ENCODE data around the gene PRMT7. TPM values are rescaled to one million over a fixed set of nuclear protein-coding genes. Genes with fewer than 3 reads are reported as not detected.

Gene PRMT7
- total RNA-seq, 2 experiments from 2014 or later = 60.4 to 62.8 TPM

- intact Hi-C loops (cut with micrococcal nuclease) = no loop called here
- no peaks in the 10 kb centered on the region for H3K9me3 Mint-ChIP-seq
- no peak for DNase-seq
- POLR2A ChIA-PET = no interaction called here
- no peaks in the 10 kb centered on the region for H3K4me1 Mint-ChIP-seq (ENCODE audit: low read depth)
- H3K36me3 Mint-ChIP-seq = peaks cover 45% of the 10 kb centered on the region
- CTCF ChIA-PET = interaction anchor here (0.7 kb wide), 1 partner anchor 87 kb away, joined by 3 read pairs; no protein-coding TSS in a partner anchor
- H3K4me3 Mint-ChIP-seq = no peak overlapping the region
- H3K27ac Mint-ChIP-seq = no peak overlapping the region
- H3K27me3 Mint-ChIP-seq = no peaks in the 10 kb centered on the region
These were observed 38.0 kb downstream of the PRMT7 start for GRCh38 chr16:68348639-68349445.

DNA sequence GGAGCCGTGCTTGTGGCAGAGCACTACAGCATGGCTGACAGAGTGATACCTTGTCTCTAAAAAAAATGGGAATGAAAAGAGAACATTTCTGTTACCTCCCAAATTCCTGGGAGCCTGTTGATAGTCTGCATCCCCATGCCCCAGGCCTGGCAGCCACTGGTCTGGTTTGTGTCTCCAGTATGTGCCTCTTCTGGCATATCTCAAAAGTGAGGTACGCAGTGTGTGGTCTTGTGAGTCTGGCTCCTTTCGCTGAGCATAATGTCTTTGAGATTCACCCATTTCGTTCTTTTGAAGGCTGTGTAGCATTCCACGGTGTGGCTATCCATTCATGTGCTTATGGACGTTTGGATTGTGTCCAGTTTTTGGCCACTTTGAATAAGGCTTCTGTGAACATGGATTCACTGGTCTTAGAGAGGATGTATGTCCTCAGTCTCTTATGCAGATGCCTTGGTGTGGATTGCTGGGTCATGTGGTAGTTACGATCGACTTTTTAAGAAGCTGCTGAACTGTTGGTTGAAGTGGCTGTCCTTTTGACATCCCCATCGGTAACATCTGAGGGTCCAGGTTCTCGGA lies 39.1 kb downstream of the PRMT7 start:
- ChIA-PET CTCF (interaction anchor here (0.7 kb wide), 1 partner anchor 88 kb away, joined by 3 read pairs; no protein-coding TSS in a partner anchor), POLR2A (no interaction called here)
- DNase-seq = no peak
- H3K27me3 Mint-ChIP-seq = no peaks in the 10 kb centered on the region
- no peak overlapping the region for H3K4me3 Mint-ChIP-seq
- H3K4me1 Mint-ChIP-seq (ENCODE audit: low read depth) = peaks cover under 1% of the 10 kb centered on the region
- intact Hi-C loops (cut with micrococcal nuclease) = no loop called here
- no peak overlapping the region for H3K27ac Mint-ChIP-seq
- no peaks in the 10 kb centered on the region for H3K9me3 Mint-ChIP-seq
- peaks cover 50% of the 10 kb centered on the region for H3K36me3 Mint-ChIP-seq

- H3K4me3 Mint-ChIP-seq = no peak overlapping the region
- ChIA-PET POLR2A (no interaction called here), CTCF (no interaction called here)
- intact Hi-C loops (cut with micrococcal nuclease) = no loop called here
- peaks cover 50% of the 10 kb centered on the region for H3K36me3 Mint-ChIP-seq
- H3K27ac Mint-ChIP-seq = no peak overlapping the region
- no peaks in the 10 kb centered on the region for H3K9me3 Mint-ChIP-seq
- no peak for DNase-seq
- peaks cover 11% of the 10 kb centered on the region for H3K4me1 Mint-ChIP-seq (ENCODE audit: low read depth)
- no peaks in the 10 kb centered on the region for H3K27me3 Mint-ChIP-seq
These were observed 40.1 kb downstream of the PRMT7 start for GRCh38 chr16:68350813-68351350.

DNA sequence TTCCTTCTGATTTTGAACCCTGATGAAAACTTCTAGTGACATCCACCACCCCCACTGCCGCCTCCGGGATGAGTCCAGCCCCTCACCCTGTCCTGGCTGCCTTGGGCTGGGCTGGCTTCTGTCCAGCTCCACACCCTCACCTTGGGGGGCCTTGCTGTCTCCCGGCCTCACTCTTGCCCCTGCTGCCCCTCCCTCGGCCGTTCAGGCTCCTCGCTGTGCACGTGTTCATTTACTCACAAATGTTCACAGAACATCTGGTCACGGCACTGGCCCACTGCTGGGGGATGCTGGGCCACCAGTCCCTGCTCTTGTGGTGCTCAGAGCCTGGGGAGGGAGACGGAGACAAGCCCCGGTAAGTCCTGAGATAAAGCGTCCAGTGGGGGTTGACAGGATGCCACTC lies 40.6 kb downstream of the PRMT7 start:
- Mint-ChIP-seq H3K4me3 (no peak overlapping the region), H3K4me1 (ENCODE audit: low read depth) (peaks cover 16% of the 10 kb centered on the region), H3K27me3 (no peaks in the 10 kb centered on the region), H3K36me3 (peaks cover 51% of the 10 kb centered on the region), H3K27ac (no peak overlapping the region), H3K9me3 (no peaks in the 10 kb centered on the region)
- CTCF ChIA-PET = no interaction called here
- POLR2A ChIA-PET = no interaction called here
- no peak for DNase-seq
- intact Hi-C loops (cut with micrococcal nuclease) = no loop called here

DNA sequence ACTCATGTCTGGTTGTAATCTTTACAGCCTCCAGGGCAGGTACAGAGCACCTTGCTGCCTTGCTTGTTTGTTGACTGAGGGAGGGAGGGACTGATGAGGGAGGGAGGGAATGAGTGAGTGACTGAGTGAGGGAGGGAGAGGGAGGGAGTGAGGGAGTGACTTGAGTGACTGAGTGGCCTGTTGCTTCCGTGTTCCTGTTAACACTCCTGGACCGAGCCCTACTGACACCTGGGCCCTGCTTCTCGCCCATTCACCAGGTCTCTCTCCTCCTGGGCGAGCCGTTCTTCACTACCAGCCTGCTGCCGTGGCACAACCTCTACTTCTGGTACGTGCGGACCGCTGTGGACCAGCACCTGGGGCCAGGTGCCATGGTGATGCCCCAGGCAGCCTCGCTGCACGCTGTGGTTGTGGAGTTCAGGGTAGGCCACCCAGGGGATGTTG lies 41.2 kb downstream of the PRMT7 start:
- peaks cover 22% of the 10 kb centered on the region for H3K4me1 Mint-ChIP-seq (ENCODE audit: low read depth)
- no peak overlapping the region for H3K27ac Mint-ChIP-seq
- no peaks in the 10 kb centered on the region for H3K9me3 Mint-ChIP-seq
- intact Hi-C loops (cut with micrococcal nuclease) = no loop called here
- ChIA-PET POLR2A (no interaction called here), CTCF (interaction anchor here (0.6 to 1.7 kb wide), 2 partner anchors 23 to 180 kb away, joined by 4 to 5 read pairs; no protein-coding TSS in a partner anchor)
- H3K4me3 Mint-ChIP-seq = no peak overlapping the region
- no peaks in the 10 kb centered on the region for H3K27me3 Mint-ChIP-seq
- peaks cover 51% of the 10 kb centered on the region for H3K36me3 Mint-ChIP-seq
- no peak for DNase-seq

DNA sequence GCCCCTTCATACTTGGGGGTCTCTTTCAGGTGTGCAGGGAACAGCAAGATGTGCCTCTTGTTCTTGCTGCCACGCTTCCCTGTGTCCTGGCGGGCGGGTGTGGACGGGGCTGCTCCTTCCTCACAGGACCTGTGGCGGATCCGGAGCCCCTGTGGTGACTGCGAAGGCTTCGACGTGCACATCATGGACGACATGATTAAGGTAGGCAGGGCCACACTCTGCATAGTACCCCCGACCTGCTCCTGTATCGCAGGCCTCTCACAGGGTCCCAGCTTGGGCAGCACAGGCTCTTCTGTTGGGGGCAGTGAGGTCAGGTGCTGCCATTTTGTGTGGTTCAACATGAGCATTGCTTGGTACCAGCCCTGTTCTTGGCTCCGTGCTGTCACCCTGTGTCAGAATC lies 42.5 kb downstream of the PRMT7 start:
- Mint-ChIP-seq H3K27ac (no peak overlapping the region), H3K4me3 (no peak overlapping the region), H3K27me3 (no peaks in the 10 kb centered on the region), H3K9me3 (no peaks in the 10 kb centered on the region), H3K36me3 (peaks cover 53% of the 10 kb centered on the region), H3K4me1 (ENCODE audit: low read depth) (peaks cover 28% of the 10 kb centered on the region)
- intact Hi-C loops (cut with micrococcal nuclease) = no loop called here
- ChIA-PET CTCF (interaction anchor here (0.7 to 1.7 kb wide), 3 partner anchors 25 to 92 kb away, joined by 3 to 5 read pairs (median 3); no protein-coding TSS in a partner anchor), POLR2A (no interaction called here)
- DNase-seq = no peak

- intact Hi-C loops (cut with micrococcal nuclease) = no loop called here
- no peak for DNase-seq
- H3K4me3 Mint-ChIP-seq = no peak overlapping the region
- POLR2A ChIA-PET = no interaction called here
- CTCF ChIA-PET = interaction anchor here (1.4 to 2.4 kb wide), 3 partner anchors 10 to 24 kb away, joined by 4 to 6 read pairs (median 6); no protein-coding TSS in a partner anchor
- no peaks in the 10 kb centered on the region for H3K9me3 Mint-ChIP-seq
- H3K4me1 Mint-ChIP-seq (ENCODE audit: low read depth) = peaks cover 28% of the 10 kb centered on the region
- peaks cover 43% of the 10 kb centered on the region for H3K36me3 Mint-ChIP-seq
- H3K27ac Mint-ChIP-seq = no peak overlapping the region
- H3K27me3 Mint-ChIP-seq = no peaks in the 10 kb centered on the region
These were observed 44.0 kb downstream of the PRMT7 start for GRCh38 chr16:68354816-68355215.

GRCh38 chr16:68355447-68356248 lies 44.8 kb downstream of the PRMT7 start:
- Mint-ChIP-seq H3K36me3 (peaks cover 38% of the 10 kb centered on the region), H3K27me3 (no peaks in the 10 kb centered on the region), H3K4me1 (ENCODE audit: low read depth) (peaks cover 28% of the 10 kb centered on the region), H3K4me3 (no peak overlapping the region), H3K9me3 (no peaks in the 10 kb centered on the region), H3K27ac (no peak overlapping the region)
- ChIA-PET POLR2A (interaction anchor here (0.6 kb wide), 1 partner anchor 108 kb away, joined by 3 read pairs; no protein-coding TSS in a partner anchor), CTCF (interaction anchor here (1.2 to 2.4 kb wide), 9 partner anchors 9 to 165 kb away, joined by 4 to 11 read pairs (median 6); partner anchors contain the start of gene SLC7A6)
- intact Hi-C loops (cut with micrococcal nuclease) = loop anchor here (1.0 kb wide), 1 partner anchor 91 kb away; the partner anchor contains the start of gene SLC7A6
- DNase-seq = no peak

- no peak overlapping the region for H3K4me3 Mint-ChIP-seq
- H3K36me3 Mint-ChIP-seq = peaks cover 36% of the 10 kb centered on the region
- no peaks in the 10 kb centered on the region for H3K27me3 Mint-ChIP-seq
These were observed 45.6 kb downstream of the PRMT7 start for GRCh38 chr16:68356249-68356918.

DNA sequence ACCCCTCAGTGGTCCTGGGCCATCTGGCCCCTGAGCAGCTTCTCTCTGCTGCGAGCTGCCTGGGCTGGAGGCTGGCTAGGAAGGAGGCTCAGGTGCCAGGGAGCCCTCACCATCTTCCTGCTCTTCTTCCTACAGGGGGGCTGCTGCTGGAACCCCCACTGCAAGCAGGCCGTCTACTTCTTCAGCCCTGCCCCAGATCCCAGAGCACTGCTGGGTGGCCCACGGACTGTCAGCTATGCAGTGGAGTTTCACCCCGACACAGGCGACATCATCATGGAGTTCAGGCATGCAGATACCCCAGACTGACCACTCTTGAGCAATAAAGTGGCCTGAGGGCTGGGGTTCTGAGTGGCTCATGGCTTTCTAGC lies 46.1 kb downstream of the PRMT7 start:
- DNase-seq = no peak
- ChIA-PET CTCF (interaction anchor here (0.9 to 2.4 kb wide), 6 partner anchors 10 to 164 kb away, joined by 3 to 11 read pairs (median 6); partner anchors contain the start of gene SLC7A6), POLR2A (no interaction called here)
- no peaks in the 10 kb centered on the region for H3K27me3 Mint-ChIP-seq
- H3K36me3 Mint-ChIP-seq = peaks cover 36% of the 10 kb centered on the region
- intact Hi-C loops (cut with micrococcal nuclease) = loop anchor here (1.0 kb wide), 1 partner anchor 93 kb away; the partner anchor contains the start of gene SLC7A6
- H3K4me3 Mint-ChIP-seq = no peak overlapping the region
- peaks cover 28% of the 10 kb centered on the region for H3K4me1 Mint-ChIP-seq (ENCODE audit: low read depth)
- no peak overlapping the region for H3K27ac Mint-ChIP-seq
- no peaks in the 10 kb centered on the region for H3K9me3 Mint-ChIP-seq

More at GRCh38 chr16:68356249-68356918, 45.6 kb downstream of the PRMT7 start:
- peak; percentile 85 for DNase-seq
- Mint-ChIP-seq H3K4me1 (ENCODE audit: low read depth) (peaks cover 28% of the 10 kb centered on the region), H3K27ac (no peak overlapping the region), H3K9me3 (no peaks in the 10 kb centered on the region)
- ChIA-PET POLR2A (no interaction called here), CTCF (interaction anchor here (0.9 to 2.4 kb wide), 9 partner anchors 8 to 165 kb away, joined by 3 to 11 read pairs (median 6); partner anchors contain the start of gene SLC7A6)
- intact Hi-C loops (cut with micrococcal nuclease) = loop anchor here (1.0 kb wide), 1 partner anchor 92 kb away; the partner anchor contains the start of gene SLC7A6

DNA sequence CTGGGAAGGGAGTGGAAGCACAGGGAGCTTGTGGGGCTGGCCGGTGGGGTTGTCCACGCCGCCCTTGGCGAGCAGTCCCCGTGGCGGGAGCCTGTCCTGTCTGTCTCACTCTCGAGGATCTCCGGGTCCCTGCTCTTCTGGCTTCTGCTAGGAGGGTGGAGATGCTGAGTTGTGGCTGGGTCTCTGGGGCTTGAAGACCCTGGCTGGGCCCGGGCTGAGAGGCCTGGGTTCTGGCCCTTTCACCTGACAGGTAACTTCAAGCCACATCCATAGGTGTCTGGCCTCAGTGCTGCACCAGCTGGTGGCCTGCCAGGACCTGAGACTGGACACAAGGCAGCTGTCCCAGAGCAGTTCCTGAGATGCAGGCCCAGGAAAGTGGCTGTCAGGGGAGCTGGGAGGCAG lies 46.7 kb downstream of the PRMT7 start:
- no peaks in the 10 kb centered on the region for H3K9me3 Mint-ChIP-seq
- H3K27me3 Mint-ChIP-seq = no peaks in the 10 kb centered on the region
- no peak overlapping the region for H3K4me3 Mint-ChIP-seq
- peaks cover 28% of the 10 kb centered on the region for H3K4me1 Mint-ChIP-seq (ENCODE audit: low read depth)
- POLR2A ChIA-PET = no interaction called here
- DNase-seq = no peak
- H3K36me3 Mint-ChIP-seq = peaks cover 32% of the 10 kb centered on the region
- H3K27ac Mint-ChIP-seq = no peak overlapping the region
- CTCF ChIA-PET = interaction anchor here (0.6 to 2.4 kb wide), 4 partner anchors 79 to 153 kb away, joined by 3 to 11 read pairs (median 4); partner anchors contain the start of gene SLC7A6
- intact Hi-C loops (cut with micrococcal nuclease) = no loop called here

Measured in activated CD4-positive, alpha-beta memory T cell treated with anti-CD3 and anti-CD28 coated beads for 36 hours (primary cell).